Ascending aorta (tissue), 2 donors: ENCODE results near the gene ABCB6. TPM values are rescaled to one million over a fixed set of nuclear protein-coding genes. Genes with fewer than 3 reads are reported as not detected.
A peak's percentile ranks its signal among the peaks of the same experiment; 100 is the strongest.

Experiments
- DNase-seq, 2 donors: peaks; one replicate each; pipeline ENCODE4 v3.0.0-alpha.2; 2019; ENCODE audit warnings: low spot score in 2 of 2
- H3K27ac ChIP-seq, 2 donors: fragments of 200-600 bp; sonication (generic); one replicate each; pipeline ENCODE4 v1.5.1; 2016 to 2017; ENCODE audit warnings: mild to moderate bottlenecking in 1 of 2
- H3K27me3 ChIP-seq: fragments of 200-600 bp; sonication (generic); one replicate; pipeline ENCODE4 v1.5.1; 2017
- H3K36me3 ChIP-seq, 2 donors: fragments of 200-600 bp; sonication (generic); one replicate each; pipeline ENCODE4 v1.5.1; 2016
- H3K4me1 ChIP-seq, 2 donors: fragments of 200-600 bp; sonication (generic); one replicate each; pipeline ENCODE4 v1.5.1; 2016 to 2017; ENCODE audit warnings: mild to moderate bottlenecking in 1 of 2
- H3K4me3 ChIP-seq, 2 donors: fragments of 200-600 bp; sonication (generic); one replicate each; pipeline ENCODE4 v1.5.1; 2016 to 2017; ENCODE audit warnings: mild to moderate bottlenecking in 1 of 2
- H3K9me3 ChIP-seq, 2 donors: fragments of 200-600 bp; sonication (generic); one replicate each; pipeline ENCODE4 v1.5.1; 2016
- CTCF ChIP-seq, 3 experiments: fragments of 200-600 bp in 2 of 3; fragments of 450-650 bp in 1 of 3; sonication (generic) in 2 of 3; IDR thresholded peaks; one replicate each; pipeline ENCODE4 v1.5.1; 2016 to 2019; ENCODE audit warnings: antibody characterized with exemption in 3 of 3, mild to moderate bottlenecking in 1 of 3, moderate library complexity in 1 of 3
- intact Hi-C: fragments of 100-400 bp; cut with DNase I; formaldehyde crosslinking; loops from one replicate; pipeline ENCODE4 v1.15.1; 2023
- total RNA-seq: library from RNA; depleted of rRNA; stranded (reverse); fragments of >200 nt; gene quantifications from one replicate; pipeline ENCODE4 v1.1.0, GENCODE V29; 2016

The ABCB6 gene
- total RNA-seq, 1 donor from 2014 or later = 17.9 TPM

GRCh38 chr2:219225350-219225749 lies 6.6 kb upstream of the ABCB6 start:
- peaks cover 4 to 12% of the 10 kb centered on the region in 2 donors for H3K4me1 ChIP-seq
- H3K27me3 ChIP-seq = no peaks in the 10 kb centered on the region
- H3K27ac ChIP-seq = no peak overlapping the region
- no peaks in the 10 kb centered on the region for H3K9me3 ChIP-seq
- H3K36me3 ChIP-seq = peaks cover 54 to 62% of the 10 kb centered on the region in 2 donors
- no peak for TF ChIP-seq CTCF (IDR thresholded peaks at IDR 0.05)
- DNase-seq = no peak
- H3K4me3 ChIP-seq = no peak overlapping the region
- intact Hi-C loops = no loop called here

- H3K4me3 ChIP-seq = no peak overlapping the region
- intact Hi-C loops = no loop called here
- H3K36me3 ChIP-seq = peaks cover 61 to 68% of the 10 kb centered on the region in 2 donors
- no peaks in the 10 kb centered on the region for H3K9me3 ChIP-seq
- H3K4me1 ChIP-seq = peaks cover 11 to 24% of the 10 kb centered on the region in 2 donors
- TF ChIP-seq CTCF (IDR thresholded peaks at IDR 0.05) = no peak
- no peak overlapping the region for H3K27ac ChIP-seq
- no peak for DNase-seq
- no peaks in the 10 kb centered on the region for H3K27me3 ChIP-seq
Measured at GRCh38 chr2:219223831-219224610, 5.3 kb upstream of the ABCB6 start.

- TF ChIP-seq CTCF (IDR thresholded peaks at IDR 0.05) = no peak
- DNase-seq = no peak
- H3K4me3 ChIP-seq = no peak overlapping the region
- no peak overlapping the region for H3K27ac ChIP-seq
- H3K9me3 ChIP-seq = no peaks in the 10 kb centered on the region
- intact Hi-C loops = no loop called here
- peaks cover 61 to 68% of the 10 kb centered on the region in 2 donors for H3K36me3 ChIP-seq
- H3K27me3 ChIP-seq = no peaks in the 10 kb centered on the region
- H3K4me1 ChIP-seq = peaks cover 12 to 23% of the 10 kb centered on the region in 2 donors
Measured at GRCh38 chr2:219221957-219222518, 3.3 kb upstream of the ABCB6 start.

GRCh38 chr2:219220652-219221402 lies 2.1 kb upstream of the ABCB6 start:
- Histone ChIP-seq H3K36me3 (peaks cover 63 to 64% of the 10 kb centered on the region in 2 donors), H3K27me3 (no peaks in the 10 kb centered on the region), H3K4me1 (peaks cover 12 to 31% of the 10 kb centered on the region in 2 donors), H3K27ac (no peak overlapping the region), H3K9me3 (no peaks in the 10 kb centered on the region), H3K4me3 (no peak overlapping the region)
- intact Hi-C loops = no loop called here
- TF ChIP-seq CTCF (IDR thresholded peaks at IDR 0.05) = no peak
- DNase-seq = no peak

GRCh38 chr2:219219784-219220532 lies 1.2 kb upstream of the ABCB6 start:
- H3K27me3 ChIP-seq = no peaks in the 10 kb centered on the region
- no peak for DNase-seq
- no peak overlapping the region for H3K4me3 ChIP-seq
- peak overlapping the region; percentile 92 to 95 for H3K27ac ChIP-seq
- H3K36me3 ChIP-seq = peaks cover 61 to 65% of the 10 kb centered on the region in 2 donors
- H3K4me1 ChIP-seq = peaks cover 12 to 31% of the 10 kb centered on the region in 2 donors
- no peaks in the 10 kb centered on the region for H3K9me3 ChIP-seq
- no peak for TF ChIP-seq CTCF (IDR thresholded peaks at IDR 0.05)
- intact Hi-C loops = loop anchor here (1.0 to 10.0 kb wide), 3 partner anchors 9 to 465 kb away; partner anchors contain the start of genes ANKZF1, ATG9A and DNAJB2
